Measurements from ENCODE around the gene HBD. TPM values are rescaled to one million over a fixed set of nuclear protein-coding genes. Genes with fewer than 3 reads are reported as not detected.

The HBD gene
- total RNA-seq, 6 experiments from 2014 or later = not detected

- Mint-ChIP-seq H3K4me1 (ENCODE audit: low read depth) (peaks cover 14% of the 10 kb centered on the region), H3K27me3 (ENCODE audit: insufficient read depth) (no peaks in the 10 kb centered on the region), H3K4me3 (no peak overlapping the region), H3K9me3 (no peaks in the 10 kb centered on the region), H3K27ac (no peak overlapping the region), H3K36me3 (ENCODE audit: low read depth) (no peaks in the 10 kb centered on the region)
- no peak for DNase-seq
- TF ChIP-seq CTCF (IDR thresholded peaks at IDR 0.05) = no peak
These were observed 8.8 kb downstream of the HBD start for GRCh38 chr11:5225480-5225871.

DNA sequence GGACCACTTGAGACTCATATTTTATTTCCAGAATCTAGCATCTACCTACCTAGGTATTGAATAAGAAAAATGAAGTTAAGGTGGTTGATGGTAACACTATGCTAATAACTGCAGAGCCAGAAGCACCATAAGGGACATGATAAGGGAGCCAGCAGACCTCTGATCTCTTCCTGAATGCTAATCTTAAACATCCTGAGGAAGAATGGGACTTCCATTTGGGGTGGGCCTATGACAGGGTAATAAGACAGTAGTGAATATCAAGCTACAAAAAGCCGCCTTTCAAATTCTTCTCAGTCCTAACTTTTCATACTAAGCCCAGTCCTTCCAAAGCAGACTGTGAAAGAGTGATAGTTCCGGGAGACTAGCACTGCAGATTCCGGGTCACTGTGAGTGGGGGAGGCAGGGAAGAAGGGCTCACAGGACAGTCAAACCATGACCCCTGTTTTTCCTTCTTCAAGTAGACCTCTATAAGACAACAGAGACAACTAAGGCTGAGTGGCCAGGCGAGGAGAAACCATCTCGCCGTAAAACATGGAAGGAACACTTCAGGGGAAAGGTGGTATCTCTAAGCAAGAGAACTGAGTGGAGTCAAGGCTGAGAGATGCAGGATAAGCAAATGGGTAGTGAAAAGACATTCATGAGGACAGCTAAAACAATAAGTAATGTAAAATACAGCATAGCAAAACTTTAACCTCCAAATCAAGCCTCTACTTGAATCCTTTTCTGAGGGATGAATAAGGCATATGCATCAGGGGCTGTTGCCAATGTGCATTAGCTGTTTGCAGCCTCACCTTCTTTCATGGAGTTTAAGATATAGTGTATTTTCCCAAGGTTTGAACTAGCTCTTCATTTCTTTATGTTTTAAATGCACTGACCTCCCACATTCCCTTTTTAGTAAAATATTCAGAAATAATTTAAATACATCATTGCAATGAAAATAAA, 9.5 kb downstream of the HBD start:
- Mint-ChIP-seq H3K4me3 (no peak overlapping the region), H3K9me3 (no peaks in the 10 kb centered on the region), H3K36me3 (ENCODE audit: low read depth) (no peaks in the 10 kb centered on the region), H3K27me3 (ENCODE audit: insufficient read depth) (no peaks in the 10 kb centered on the region), H3K27ac (no peak overlapping the region), H3K4me1 (ENCODE audit: low read depth) (peaks cover 14% of the 10 kb centered on the region)
- no peak for DNase-seq
- TF ChIP-seq CTCF (IDR thresholded peaks at IDR 0.05) = no peak

DNA sequence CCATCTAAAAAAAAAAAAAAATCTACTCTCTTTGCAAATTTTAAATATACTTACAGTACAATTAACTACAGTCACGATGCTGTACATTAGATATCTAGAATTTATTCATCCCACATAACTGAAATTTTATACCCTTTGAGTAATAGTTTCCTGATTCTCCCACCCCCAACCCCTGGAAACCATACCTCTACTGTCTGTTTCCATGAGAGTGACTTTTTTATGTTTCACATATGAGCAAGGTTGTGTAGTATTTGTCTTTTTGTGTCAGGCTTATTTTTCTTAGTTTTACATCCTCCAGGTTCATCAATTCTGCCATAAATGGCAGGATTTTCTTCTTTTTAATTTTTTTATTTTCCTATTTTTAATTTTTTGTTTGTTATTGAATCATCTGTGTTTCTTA, 10.6 kb downstream of the HBD start:
- Mint-ChIP-seq H3K36me3 (ENCODE audit: low read depth) (no peaks in the 10 kb centered on the region), H3K4me1 (ENCODE audit: low read depth) (peaks cover 14% of the 10 kb centered on the region), H3K27me3 (ENCODE audit: insufficient read depth) (no peaks in the 10 kb centered on the region; the same call in 1 of the 2 replicates), H3K4me3 (no peak overlapping the region), H3K9me3 (no peaks in the 10 kb centered on the region), H3K27ac (no peak overlapping the region)
- no peak for TF ChIP-seq CTCF (IDR thresholded peaks at IDR 0.05)
- no peak for DNase-seq

DNA sequence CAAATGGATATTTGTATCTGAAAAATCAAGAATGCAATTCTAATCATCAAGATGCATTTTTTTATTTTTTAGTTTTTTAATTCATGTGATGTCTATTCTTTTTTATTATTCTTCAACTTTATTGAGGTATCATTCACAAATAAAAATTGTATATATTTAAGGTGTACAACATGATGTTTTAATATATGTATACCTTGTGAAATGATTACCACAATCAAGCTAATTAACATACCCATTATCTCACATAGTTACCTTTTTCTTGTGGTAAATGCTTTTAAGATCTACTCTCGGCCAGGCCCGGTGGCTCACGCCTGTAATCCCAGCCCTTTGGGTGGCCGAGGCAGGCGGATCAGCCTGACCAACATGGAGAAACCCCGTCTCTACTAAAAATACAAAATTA, 11.1 kb downstream of the HBD start:
- Mint-ChIP-seq H3K9me3 (no peaks in the 10 kb centered on the region), H3K27me3 (ENCODE audit: insufficient read depth) (no peaks in the 10 kb centered on the region; the same call in 1 of the 2 replicates), H3K36me3 (ENCODE audit: low read depth) (no peaks in the 10 kb centered on the region), H3K27ac (no peak overlapping the region), H3K4me1 (ENCODE audit: low read depth) (peaks cover 13% of the 10 kb centered on the region), H3K4me3 (no peak overlapping the region)
- DNase-seq = no peak
- TF ChIP-seq CTCF (IDR thresholded peaks at IDR 0.05) = no peak

GRCh38 chr11:5210376-5210885, 23.9 kb downstream of the HBD start:
- H3K4me1 Mint-ChIP-seq (ENCODE audit: low read depth) = peaks cover 17% of the 10 kb centered on the region; the same call in 1 of the 2 replicates
- TF ChIP-seq CTCF (IDR thresholded peaks at IDR 0.05) = no peak
- no peaks in the 10 kb centered on the region for H3K9me3 Mint-ChIP-seq
- no peaks in the 10 kb centered on the region for H3K27me3 Mint-ChIP-seq (ENCODE audit: insufficient read depth)
- H3K27ac Mint-ChIP-seq = no peak overlapping the region
- DNase-seq = no peak
- H3K36me3 Mint-ChIP-seq (ENCODE audit: low read depth) = no peaks in the 10 kb centered on the region
- no peak overlapping the region for H3K4me3 Mint-ChIP-seq

All from HFFc6 (cell line).